Measurements from ENCODE around the gene IRX2. TPM values are rescaled to one million over a fixed set of nuclear protein-coding genes. Genes with fewer than 3 reads are reported as not detected.

Gene IRX2
- polyA plus RNA-seq, 3 donors, result not detected

- intact Hi-C loops (cut with micrococcal nuclease), result no loop called here
- Histone ChIP-seq H3K4me1 (ENCODE audit: control insufficient read depth in 1 of 2, insufficient read depth in 2 of 2, low read length in 2 of 2) (no peaks in the 10 kb centered on the region), H2AFZ (ENCODE audit: insufficient read depth, low read depth, low read length, poor library complexity, severe bottlenecking) (no peak overlapping the region), H3K36me3 (replicated peaks in 1 of 2; ENCODE audit: control insufficient read depth in 1 of 2, insufficient read depth in 2 of 2, low read length in 2 of 2) (no peaks in the 10 kb centered on the region), H3K27ac (ENCODE audit: low read depth in 1 of 2, low read length in 2 of 2) (no peak overlapping the region), H4K20me1 (ENCODE audit: insufficient read depth, low read length) (no peaks in the 10 kb centered on the region), H3K4me2 (replicated peaks; ENCODE audit: extremely low read depth, low read length, poor library complexity, severe bottlenecking) (peak overlapping the region; percentile 7), H3K9ac (ENCODE audit: insufficient read depth, low read length, poor library complexity, severe bottlenecking) (no peak overlapping the region), H3K79me2 (ENCODE audit: insufficient read depth, low read length) (no peaks in the 10 kb centered on the region), H3K27me3 (ENCODE audit: control insufficient read depth in 2 of 2, insufficient read depth in 2 of 2, low read length in 2 of 2) (peaks cover 48 to 78% of the 10 kb centered on the region in 2 donors), H3K9me3 (replicated peaks in 1 of 2; ENCODE audit: control insufficient read depth in 1 of 2, insufficient read depth in 1 of 2, low read length in 2 of 2) (peaks cover 0 to 33% of the 10 kb centered on the region in 2 donors), H3K4me3 (replicated peaks in 1 of 3; ENCODE audit: low read depth in 2 of 3, low read length in 3 of 3) (no peak overlapping the region)
- Mint-ChIP-seq H3K4me3 (peak overlapping the region in 1 of 2 donors; percentile 93), H3K36me3 (no peaks in the 10 kb centered on the region), H3K9me3 (peaks cover 0 to 15% (median 10%) of the 10 kb centered on the region in 7 donors), H3K27ac (no peak overlapping the region), H3K27me3 (ENCODE audit: low read depth in 3 of 3) (peaks cover 69 to 85% (median 77%) of the 10 kb centered on the region in 3 donors), H3K4me1 (peaks cover 3% of the 10 kb centered on the region)
- TF ChIP-seq CTCF (IDR thresholded peaks at IDR 0.05), result no peak
- no peak for DNase-seq
- WGBS (ENCODE audit: insufficient coverage), result 2% methylated on average over 27 of the region's 30 CpGs
Observed at GRCh38 chr5:2755681-2756171, 4.2 kb upstream of the IRX2 start.

- Histone ChIP-seq H3K9me3 (replicated peaks in 1 of 2; ENCODE audit: control insufficient read depth in 1 of 2, insufficient read depth in 1 of 2, low read length in 2 of 2) (peaks cover 0 to 35% of the 10 kb centered on the region in 2 donors), H3K4me3 (replicated peaks in 1 of 3; ENCODE audit: low read depth in 2 of 3, low read length in 3 of 3) (no peak overlapping the region), H3K4me1 (ENCODE audit: control insufficient read depth in 1 of 2, insufficient read depth in 2 of 2, low read length in 2 of 2) (no peaks in the 10 kb centered on the region), H4K20me1 (ENCODE audit: insufficient read depth, low read length) (no peaks in the 10 kb centered on the region), H3K9ac (ENCODE audit: insufficient read depth, low read length, poor library complexity, severe bottlenecking) (no peak overlapping the region), H3K27me3 (ENCODE audit: control insufficient read depth in 2 of 2, insufficient read depth in 2 of 2, low read length in 2 of 2) (peaks cover 51 to 83% of the 10 kb centered on the region in 2 donors), H3K36me3 (replicated peaks in 1 of 2; ENCODE audit: control insufficient read depth in 1 of 2, insufficient read depth in 2 of 2, low read length in 2 of 2) (no peaks in the 10 kb centered on the region), H3K79me2 (ENCODE audit: insufficient read depth, low read length) (no peaks in the 10 kb centered on the region), H3K27ac (ENCODE audit: low read depth in 1 of 2, low read length in 2 of 2) (no peak overlapping the region), H2AFZ (ENCODE audit: insufficient read depth, low read depth, low read length, poor library complexity, severe bottlenecking) (no peak overlapping the region), H3K4me2 (replicated peaks; ENCODE audit: extremely low read depth, low read length, poor library complexity, severe bottlenecking) (no peak overlapping the region)
- no peak overlapping the region for H3K27ac Mint-ChIP-seq
- peaks cover 3% of the 10 kb centered on the region for H3K4me1 Mint-ChIP-seq
- 4% methylated on average over 59 of the region's 63 CpGs for WGBS (ENCODE audit: insufficient coverage)
- H3K27me3 Mint-ChIP-seq (ENCODE audit: low read depth in 3 of 3), result peaks cover 70 to 88% (median 82%) of the 10 kb centered on the region in 3 donors
- no peak for TF ChIP-seq CTCF (IDR thresholded peaks at IDR 0.05)
- intact Hi-C loops (cut with micrococcal nuclease), result no loop called here
- peaks cover 0 to 17% (median 10%) of the 10 kb centered on the region in 7 donors for H3K9me3 Mint-ChIP-seq
- H3K36me3 Mint-ChIP-seq, result no peaks in the 10 kb centered on the region
- no peak for DNase-seq
- H3K4me3 Mint-ChIP-seq, result peak overlapping the region; percentile 6 to 93
Observed at GRCh38 chr5:2755076-2755680, 3.7 kb upstream of the IRX2 start.
